ENCODE results near the gene ATP6V0A4.

Gene ATP6V0A4

GRCh38 chr7:138828302-138828701 is 30.3 kb upstream of the ATP6V0A4 start:
- no peak for TF ChIP-seq SIN3A (IDR thresholded peaks at IDR 0.05; ENCODE audit: borderline replicate concordance, insufficient read depth, low read length)
- TF ChIP-seq REST (IDR thresholded peaks at IDR 0.05; ENCODE audit: insufficient read depth in 1 of 2, low read depth in 2 of 2, low read length in 2 of 2): no peak
- no peak for TF ChIP-seq TAF1 (IDR thresholded peaks at IDR 0.05; ENCODE audit: borderline replicate concordance, insufficient read depth, low read length)
- no peak for TF ChIP-seq POLR2AphosphoS5 (IDR thresholded peaks at IDR 0.05; ENCODE audit: low read depth, low read length)
- no peak for TF ChIP-seq FOXP2 (optimal IDR thresholded peaks at IDR 0.05; ENCODE audit: borderline replicate concordance, extremely low read depth, extremely low read length, insufficient read depth)

- TF ChIP-seq TAF1 (IDR thresholded peaks at IDR 0.05; ENCODE audit: borderline replicate concordance, insufficient read depth, low read length) (no peak), POLR2AphosphoS5 (IDR thresholded peaks at IDR 0.05; ENCODE audit: low read depth, low read length) (no peak), REST (IDR thresholded peaks at IDR 0.05; ENCODE audit: insufficient read depth in 1 of 2, low read depth in 2 of 2, low read length in 2 of 2) (no peak), SIN3A (IDR thresholded peaks at IDR 0.05; ENCODE audit: borderline replicate concordance, insufficient read depth, low read length) (no peak), FOXP2 (optimal IDR thresholded peaks at IDR 0.05; ENCODE audit: borderline replicate concordance, extremely low read depth, extremely low read length, insufficient read depth) (no peak)
These were observed 27.2 kb upstream of the ATP6V0A4 start for GRCh38 chr7:138825049-138825721.

GRCh38 chr7:138822867-138823535 is 25.0 kb upstream of the ATP6V0A4 start:
- TF ChIP-seq FOXP2 (optimal IDR thresholded peaks at IDR 0.05; ENCODE audit: borderline replicate concordance, extremely low read depth, extremely low read length, insufficient read depth) (no peak), TAF1 (IDR thresholded peaks at IDR 0.05; ENCODE audit: borderline replicate concordance, insufficient read depth, low read length) (no peak), REST (IDR thresholded peaks at IDR 0.05; ENCODE audit: insufficient read depth in 1 of 2, low read depth in 2 of 2, low read length in 2 of 2) (no peak), POLR2AphosphoS5 (IDR thresholded peaks at IDR 0.05; ENCODE audit: low read depth, low read length) (no peak), SIN3A (IDR thresholded peaks at IDR 0.05; ENCODE audit: borderline replicate concordance, insufficient read depth, low read length) (no peak)

GRCh38 chr7:138821912-138822311 is 23.9 kb upstream of the ATP6V0A4 start:
- TF ChIP-seq SIN3A (IDR thresholded peaks at IDR 0.05; ENCODE audit: borderline replicate concordance, insufficient read depth, low read length) (no peak), FOXP2 (optimal IDR thresholded peaks at IDR 0.05; ENCODE audit: borderline replicate concordance, extremely low read depth, extremely low read length, insufficient read depth) (no peak), TAF1 (IDR thresholded peaks at IDR 0.05; ENCODE audit: borderline replicate concordance, insufficient read depth, low read length) (no peak), REST (IDR thresholded peaks at IDR 0.05; ENCODE audit: insufficient read depth in 1 of 2, low read depth in 2 of 2, low read length in 2 of 2) (no peak), POLR2AphosphoS5 (IDR thresholded peaks at IDR 0.05; ENCODE audit: low read depth, low read length) (no peak)
